Measurements from ENCODE around the gene GOLM1. TPM values are rescaled to one million over a fixed set of nuclear protein-coding genes. Genes with fewer than 3 reads are reported as not detected.

Gene GOLM1
- total and polyA plus RNA-seq, 9 of the 15 experiments (the other 6 are each of a cell fraction or from before 2014, with no cell fraction given): 0.09 to 0.96 (median 0.40) TPM; not detected in 4

- in situ Hi-C loops (cut with MboI) (no loop called here), intact Hi-C loops (cut with micrococcal nuclease) (no loop called here)
- H3K4me1 ChIP-seq (replicated peaks in 1 of 2; ENCODE audit: control insufficient read depth in 2 of 2, insufficient read depth in 2 of 2, low read length in 2 of 2): no peaks in the 10 kb centered on the region; a peak in 1 of 5 replicates
- DNase-seq (ENCODE audit: extremely low read depth in 1 of 4, low spot score in 3 of 4) (no peak), ATAC-seq (no peak), FAIRE-seq (no peak)
- H3K9me1 ChIP-seq (ENCODE audit: control insufficient read depth, insufficient read depth, low read length): no peaks in the 10 kb centered on the region
- no peaks in the 10 kb centered on the region for H3K36me3 ChIP-seq (ENCODE audit: control insufficient read depth, insufficient read depth, low read length)
- H2AFZ ChIP-seq (ENCODE audit: low read depth, low read length): no peak overlapping the region
- WGBS (ENCODE audit: insufficient coverage, low coverage, missing lambda C conversion rate): 7% methylated on average over 6 of the region's 8 CpGs
- BruUV-seq (replicated peaks): no TSS peak
- H3K4me2 ChIP-seq (ENCODE audit: insufficient read depth, low read length): no peak overlapping the region
- H3K79me2 ChIP-seq (ENCODE audit: control insufficient read depth, insufficient read depth, low read length): no peaks in the 10 kb centered on the region
- no peak overlapping the region for H3K4me3 ChIP-seq
- H3K9ac ChIP-seq (ENCODE audit: insufficient read depth in 1 of 2, low read depth in 2 of 2, low read length in 2 of 2): no peak overlapping the region
- H3K27me3 ChIP-seq (ENCODE audit: control insufficient read depth in 2 of 2, insufficient read depth in 2 of 2, low read length in 2 of 2): peaks cover 5 to 26% of the 10 kb centered on the region in 2 experiments; a peak in 2 of 5 replicates
- 0 out of 2 replicates have a peak, but pooled peaks cover 5% of the 10 kb centered on the region for H4K20me1 ChIP-seq (replicated peaks; ENCODE audit: control insufficient read depth, insufficient read depth, low read length)
- ChIA-PET CTCF (ENCODE audit: low intra/inter-chr PET ratio) (no interaction called here), POLR2A (no interaction called here)
- no peak overlapping the region for H3K27ac ChIP-seq (ENCODE audit: extremely low read depth, low read depth, low read length)
- no peaks in the 10 kb centered on the region for H3K9me3 ChIP-seq (replicated peaks; ENCODE audit: control insufficient read depth, insufficient read depth, low read depth, low read length)
- no peak for TF ChIP-seq SP1 (CRISPR knock-in tag; IDR thresholded peaks at IDR 0.05)
- TF ChIP-seq NFIC (IDR thresholded peaks at IDR 0.05): no peak
- no peak for TF ChIP-seq RBM34 (IDR thresholded peaks at IDR 0.05; ENCODE audit: borderline replicate concordance, insufficient read depth, low read length)
- no peak for TF ChIP-seq TAF1 (IDR thresholded peaks at IDR 0.05; ENCODE audit: control insufficient read depth, extremely low read depth, insufficient read depth, low read length, severe bottlenecking)
- TF ChIP-seq NUFIP1 (IDR thresholded peaks at IDR 0.05; ENCODE audit: partially characterized antibody): no peak
- no peak for TF ChIP-seq ZNF263 (CRISPR knock-in tag; IDR thresholded peaks at IDR 0.05; ENCODE audit: borderline replicate concordance)
- no peak for TF ChIP-seq ZFP36 (IDR thresholded peaks at IDR 0.05; ENCODE audit: low read depth, low read length, partially characterized antibody)
- no peak for TF ChIP-seq GMEB1 (CRISPR knock-in tag; IDR thresholded peaks at IDR 0.05)
- TF ChIP-seq FOXJ3 (CRISPR knock-in tag; IDR thresholded peaks at IDR 0.05): no peak
Measured at GRCh38 chr9:86046930-86047341, 52.4 kb downstream of the GOLM1 start.

All from K562 (cell line).